ENCODE data around the gene ABCF2. TPM values are rescaled to one million over a fixed set of nuclear protein-coding genes. Genes with fewer than 3 reads are reported as not detected.

ABCF2 gene
- total RNA-seq, 1 experiment from 2014 or later = 55.5 TPM

DNA sequence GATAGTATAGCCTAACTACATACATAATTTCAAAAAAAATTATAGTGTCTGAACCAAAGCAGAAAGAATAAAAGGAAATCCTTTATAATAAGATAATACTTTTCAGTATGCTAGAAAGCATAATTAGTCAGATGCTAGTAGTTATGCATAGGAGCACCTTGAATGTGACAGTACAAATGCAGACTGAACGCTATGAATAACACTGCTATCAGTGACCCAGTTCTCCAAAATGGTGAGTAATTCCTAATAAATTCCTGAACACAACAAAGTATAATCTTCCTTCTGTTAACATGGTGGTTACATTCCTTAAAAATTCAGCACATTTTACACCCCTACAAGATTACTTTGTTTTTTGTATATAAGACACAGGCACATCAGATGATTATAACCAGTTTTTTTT is 4.1 kb upstream of the ABCF2 start:
- no peaks in the 10 kb centered on the region for H3K27me3 ChIP-seq (ENCODE audit: low read length)
- intact Hi-C loops (cut with micrococcal nuclease) = no loop called here
- no peak overlapping the region for H2AFZ ChIP-seq (ENCODE audit: low read length)
- peak overlapping the region; percentile 91 for H3K4me2 ChIP-seq (ENCODE audit: low read length)
- ATAC-seq (no peak), DNase-seq (no peak)
- no peak overlapping the region for H3K4me3 ChIP-seq (ENCODE audit: low read length)
- H3K4me1 ChIP-seq (ENCODE audit: insufficient read depth, low read length) = peaks cover 36% of the 10 kb centered on the region
- no peaks in the 10 kb centered on the region for H3K9me3 ChIP-seq (ENCODE audit: low read length)
- no peak overlapping the region for H3K9ac ChIP-seq (ENCODE audit: low read length)
- no peaks in the 10 kb centered on the region for H3K9me2 ChIP-seq (replicated peaks; ENCODE audit: low read length)
- H3K27ac ChIP-seq (ENCODE audit: low read length) = no peak overlapping the region
- TF ChIP-seq EZH2 (IDR thresholded peaks at IDR 0.05; ENCODE audit: low read length, unreplicated experiment) (no peak), EZH2phosphoT487 (IDR thresholded peaks at IDR 0.05; ENCODE audit: borderline replicate concordance, low read length) (no peak)
- TF ChIP-seq, protein P1, sequence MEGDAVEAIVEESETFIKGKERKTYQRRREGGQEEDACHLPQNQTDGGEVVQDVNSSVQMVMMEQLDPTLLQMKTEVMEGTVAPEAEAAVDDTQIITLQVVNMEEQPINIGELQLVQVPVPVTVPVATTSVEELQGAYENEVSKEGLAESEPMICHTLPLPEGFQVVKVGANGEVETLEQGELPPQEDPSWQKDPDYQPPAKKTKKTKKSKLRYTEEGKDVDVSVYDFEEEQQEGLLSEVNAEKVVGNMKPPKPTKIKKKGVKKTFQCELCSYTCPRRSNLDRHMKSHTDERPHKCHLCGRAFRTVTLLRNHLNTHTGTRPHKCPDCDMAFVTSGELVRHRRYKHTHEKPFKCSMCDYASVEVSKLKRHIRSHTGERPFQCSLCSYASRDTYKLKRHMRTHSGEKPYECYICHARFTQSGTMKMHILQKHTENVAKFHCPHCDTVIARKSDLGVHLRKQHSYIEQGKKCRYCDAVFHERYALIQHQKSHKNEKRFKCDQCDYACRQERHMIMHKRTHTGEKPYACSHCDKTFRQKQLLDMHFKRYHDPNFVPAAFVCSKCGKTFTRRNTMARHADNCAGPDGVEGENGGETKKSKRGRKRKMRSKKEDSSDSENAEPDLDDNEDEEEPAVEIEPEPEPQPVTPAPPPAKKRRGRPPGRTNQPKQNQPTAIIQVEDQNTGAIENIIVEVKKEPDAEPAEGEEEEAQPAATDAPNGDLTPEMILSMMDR (conservative IDR thresholded peaks at IDR 0.05; ENCODE audit: low read depth, low read length) = no peak
- POLR2A ChIA-PET (ENCODE audit: unreplicated experiment) = no interaction called here
- peaks cover 9% of the 10 kb centered on the region; the same call in 1 of the 2 replicates for H3K36me3 ChIP-seq (ENCODE audit: low read depth, low read length)
- no peaks in the 10 kb centered on the region for H4K20me1 ChIP-seq (ENCODE audit: low read length)
- H3K79me2 ChIP-seq (ENCODE audit: low read length) = peaks cover 46% of the 10 kb centered on the region
- CTCF ChIA-PET = no interaction called here
- no peaks in the 10 kb centered on the region for H3F3A ChIP-seq (ENCODE audit: low read length, unreplicated experiment)
- no TSS peak for BruUV-seq (replicated peaks)

DNA sequence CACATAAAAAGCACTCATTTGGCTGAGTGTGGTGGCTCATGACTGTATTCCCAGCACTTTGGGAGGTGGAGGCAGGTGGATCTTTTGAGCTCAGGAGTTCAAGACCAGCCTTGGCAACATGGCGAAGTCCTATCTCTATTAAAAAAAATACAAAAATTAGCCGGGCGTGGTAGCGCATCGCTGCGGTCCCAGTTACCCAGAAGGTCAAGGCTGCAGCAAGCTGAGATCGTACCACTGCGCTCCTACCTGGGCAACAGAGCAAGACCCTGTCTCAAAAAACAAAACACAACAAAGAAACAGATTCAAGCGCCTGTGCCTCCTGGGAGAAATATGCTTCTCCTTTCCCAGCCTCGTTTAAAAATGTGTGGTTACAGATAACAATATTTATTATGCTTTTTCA is 2.2 kb upstream of the ABCF2 start:
- no peak overlapping the region for H3K4me3 ChIP-seq (ENCODE audit: low read length)
- H4K20me1 ChIP-seq (ENCODE audit: low read length) = no peaks in the 10 kb centered on the region
- no peak overlapping the region for H3K27ac ChIP-seq (ENCODE audit: low read length)
- H3K79me2 ChIP-seq (ENCODE audit: low read length) = peaks cover 46% of the 10 kb centered on the region
- ChIA-PET POLR2A (ENCODE audit: unreplicated experiment) (no interaction called here), CTCF (no interaction called here)
- no peak overlapping the region for H3K4me2 ChIP-seq (ENCODE audit: low read length)
- DNase-seq (no peak), ATAC-seq (no peak)
- no peaks in the 10 kb centered on the region for H3K9me2 ChIP-seq (replicated peaks; ENCODE audit: low read length)
- H3K9ac ChIP-seq (ENCODE audit: low read length) = no peak overlapping the region
- peaks cover 11% of the 10 kb centered on the region for H3K36me3 ChIP-seq (ENCODE audit: low read depth, low read length)
- TF ChIP-seq EZH2 (IDR thresholded peaks at IDR 0.05; ENCODE audit: low read length, unreplicated experiment) (no peak), EZH2phosphoT487 (IDR thresholded peaks at IDR 0.05; ENCODE audit: borderline replicate concordance, low read length) (no peak)
- TF ChIP-seq, protein P1 (conservative IDR thresholded peaks at IDR 0.05; ENCODE audit: low read depth, low read length) = no peak
- no peaks in the 10 kb centered on the region for H3K27me3 ChIP-seq (ENCODE audit: low read length)
- no peaks in the 10 kb centered on the region for H3K9me3 ChIP-seq (ENCODE audit: low read length)
- H3K4me1 ChIP-seq (ENCODE audit: insufficient read depth, low read length) = peaks cover 45% of the 10 kb centered on the region
- intact Hi-C loops (cut with micrococcal nuclease) = no loop called here
- H2AFZ ChIP-seq (ENCODE audit: low read length) = no peak overlapping the region
- no peaks in the 10 kb centered on the region for H3F3A ChIP-seq (ENCODE audit: low read length, unreplicated experiment)
- BruUV-seq (replicated peaks) = no TSS peak

DNA sequence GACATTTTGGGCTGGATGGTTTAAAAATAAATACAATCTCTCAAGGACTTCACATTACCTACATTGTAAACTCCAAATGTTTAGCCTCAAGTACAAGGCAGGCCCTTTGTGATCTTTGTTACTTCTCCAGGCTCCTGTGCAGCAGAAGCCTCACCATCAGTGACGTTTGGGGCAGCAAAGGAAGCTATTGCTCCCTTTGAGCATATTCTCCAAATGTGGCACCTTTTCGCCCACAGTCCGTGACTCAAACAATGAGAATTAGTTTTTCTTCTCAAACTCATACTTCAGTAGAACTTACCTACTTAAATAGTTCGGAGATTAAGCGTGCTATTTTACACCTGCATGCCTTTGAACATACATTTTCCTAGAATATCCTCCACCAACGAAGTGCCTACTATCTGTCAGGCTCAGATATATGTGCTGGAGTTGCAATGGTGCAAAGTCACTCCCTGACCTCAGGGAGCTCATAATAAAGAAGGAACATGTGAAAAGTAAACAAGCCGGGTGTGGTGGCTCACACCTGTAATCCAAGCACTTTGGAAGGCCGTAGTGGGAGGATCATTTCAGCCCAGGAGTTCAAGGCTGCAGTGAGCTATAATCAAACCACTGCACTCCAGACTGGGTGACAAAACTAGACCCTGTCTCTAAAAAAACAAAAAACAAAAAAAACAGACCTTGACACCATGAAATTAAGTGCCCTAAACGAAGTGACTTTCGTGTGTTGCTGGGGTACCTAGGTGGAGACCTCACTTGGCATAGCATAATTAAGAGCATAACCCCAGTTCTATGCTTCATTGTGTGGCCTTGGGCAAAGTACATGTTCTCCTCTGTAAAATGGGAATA is 1.2 kb upstream of the ABCF2 start:
- Histone ChIP-seq H3K9me3 (ENCODE audit: low read length) (no peaks in the 10 kb centered on the region), H2AFZ (ENCODE audit: low read length) (peak overlapping the region; percentile 94), H3K4me3 (ENCODE audit: low read length) (peak overlapping the region; percentile 92), H3K9ac (ENCODE audit: low read length) (peak overlapping the region; percentile 94), H3K4me1 (ENCODE audit: insufficient read depth, low read length) (peaks cover 35% of the 10 kb centered on the region), H3K36me3 (ENCODE audit: low read depth, low read length) (peaks cover 19% of the 10 kb centered on the region), H3K9me2 (replicated peaks; ENCODE audit: low read length) (no peaks in the 10 kb centered on the region), H3K4me2 (ENCODE audit: low read length) (peak overlapping the region; percentile 97), H4K20me1 (ENCODE audit: low read length) (no peaks in the 10 kb centered on the region), H3K79me2 (ENCODE audit: low read length) (peaks cover 37% of the 10 kb centered on the region), H3F3A (ENCODE audit: low read length, unreplicated experiment) (no peaks in the 10 kb centered on the region), H3K27ac (ENCODE audit: low read length) (peak overlapping the region; percentile 43; the same call in 1 of the 2 replicates), H3K27me3 (ENCODE audit: low read length) (no peaks in the 10 kb centered on the region)
- ChIA-PET POLR2A (ENCODE audit: unreplicated experiment) (interaction anchor here (0.6 kb wide), 1 partner anchor 97 kb away, joined by 3 read pairs; no protein-coding TSS in a partner anchor), CTCF (interaction anchor here (0.7 to 0.8 kb wide), 2 partner anchors 15 kb away, joined by 4 read pairs; no protein-coding TSS in a partner anchor)
- ATAC-seq (no peak), DNase-seq (no peak)
- TF ChIP-seq EZH2 (IDR thresholded peaks at IDR 0.05; ENCODE audit: low read length, unreplicated experiment) = no peak
- no peak for TF ChIP-seq EZH2phosphoT487 (IDR thresholded peaks at IDR 0.05; ENCODE audit: borderline replicate concordance, low read length)
- TF ChIP-seq, protein P1 (conservative IDR thresholded peaks at IDR 0.05; ENCODE audit: low read depth, low read length) = no peak
- BruUV-seq (replicated peaks) = no TSS peak
- intact Hi-C loops (cut with micrococcal nuclease) = no loop called here

Measured in PC-3 (cell line).